Esophagus muscularis mucosa (tissue), 4 donors: ENCODE measurements around the gene PTPN4. TPM values are rescaled to one million over a fixed set of nuclear protein-coding genes. Genes with fewer than 3 reads are reported as not detected.

Source experiments
- DNase-seq: peaks from one replicate; pipeline ENCODE4 v3.0.0-alpha.2; 2017; ENCODE audit errors: extremely low spot score
- H3K27ac ChIP-seq, 4 donors: fragments of 200-600 bp; sonication (generic); replicated peaks in 1 of 4; 1 replicate in 3 of 4; 2 replicates in 1 of 4; pipeline ENCODE4 v1.5.1; 2016 to 2019; ENCODE audit warnings: mild to moderate bottlenecking in 1 of 4
- H3K27me3 ChIP-seq, 4 donors: fragments of 200-600 bp; sonication (generic); one replicate each; pipeline versions ENCODE4 v1.5.1 to v1.6.0; 2016 to 2019
- H3K36me3 ChIP-seq, 4 donors: fragments of 200-600 bp; sonication (generic); one replicate each; pipeline ENCODE4 v1.5.1; 2016 to 2019
- H3K4me1 ChIP-seq, 4 donors: fragments of 200-600 bp; sonication (generic); one replicate each; pipeline ENCODE4 v1.5.1; 2016 to 2019
- H3K4me3 ChIP-seq, 4 donors: fragments of 200-600 bp; sonication (generic); 1 replicate in 2 of 4; 2 replicates in 2 of 4; pipeline ENCODE4 v1.5.1; 2016 to 2019; ENCODE audit warnings: mild to moderate bottlenecking in 4 of 4, moderate library complexity in 1 of 4
- H3K9me3 ChIP-seq, 4 donors: fragments of 200-600 bp; sonication (generic); 1 replicate in 3 of 4; 2 replicates in 1 of 4; pipeline ENCODE4 v1.5.1; 2016 to 2019
- EP300 ChIP-seq: sonication (generic); formaldehyde crosslinking; IDR thresholded peaks from one replicate; pipeline ENCODE4 v1.6.1; 2017; ENCODE audit warnings: antibody characterized with exemption
- POLR2A ChIP-seq: fragments of 450-650 bp; IDR thresholded peaks from one replicate; pipeline ENCODE4 v1.6.1; 2017; ENCODE audit warnings: antibody characterized with exemption, moderate library complexity, mild to moderate bottlenecking, low read depth
- POLR2AphosphoS5 ChIP-seq, 2 donors: sonication (generic); formaldehyde crosslinking; IDR thresholded peaks; one replicate each; pipeline ENCODE4 v1.6.1; 2017; ENCODE audit warnings: antibody characterized with exemption in 2 of 2
- WGBS: methylation state at CpG from one replicate; pipeline ENCODE4 v1.1.5; 2018; 5-methylcytosine and 5-hydroxymethylcytosine counted together
- intact Hi-C: fragments of 100-400 bp; cut with DNase I; formaldehyde crosslinking; loops from one replicate; pipeline ENCODE4 v1.15.1; 2023
- total RNA-seq, 4 donors: library from RNA; depleted of rRNA; stranded (reverse); fragments of >200 nt; gene quantifications; one replicate each; pipeline versions ENCODE4 v1.1.0 to v1.2.1, GENCODE V29; 2016
- TF ChIP-seq, protein P1 (sequence below), 3 experiments: fragments of 200-600 bp in 2 of 3; fragments of 450-650 bp in 1 of 3; sonication (generic) in 2 of 3; IDR thresholded peaks; one replicate each; pipeline ENCODE4 v1.5.1; 2017 to 2019; ENCODE audit warnings: antibody characterized with exemption in 3 of 3, mild to moderate bottlenecking in 2 of 3, moderate library complexity in 1 of 3

The PTPN4 gene
- total RNA-seq, 4 donors from 2014 or later = 21.3 to 39.9 (median 24.7) TPM

DNA sequence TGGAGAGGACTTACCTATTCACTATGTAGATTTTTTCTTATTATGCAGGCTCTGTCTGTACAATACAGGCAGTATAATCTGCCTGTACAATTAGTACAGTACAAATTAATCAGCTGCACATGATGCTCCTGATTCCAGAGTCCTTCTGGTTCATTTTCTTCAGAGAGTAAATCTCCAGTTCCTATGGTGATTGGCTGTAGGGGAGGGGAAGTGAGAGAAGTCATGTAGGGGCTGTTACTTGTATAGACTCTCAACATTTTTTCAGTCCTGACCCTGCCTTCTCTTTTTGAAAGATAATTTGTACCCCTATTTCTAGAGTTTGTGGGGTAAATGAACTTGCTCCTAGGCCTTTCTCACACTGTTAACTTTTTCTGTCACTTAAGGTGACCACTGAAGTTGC, 54.5 kb downstream of the PTPN4 start:
- Histone ChIP-seq H3K27me3 (no peaks in the 10 kb centered on the region), H3K27ac (no peak overlapping the region), H3K9me3 (peaks cover 0 to 5% (median 0%) of the 10 kb centered on the region in 4 donors), H3K4me3 (no peak overlapping the region), H3K4me1 (peaks cover 7 to 12% (median 9%) of the 10 kb centered on the region in 4 donors), H3K36me3 (peaks cover 0 to 8% (median 4%) of the 10 kb centered on the region in 4 donors)
- intact Hi-C loops = no loop called here
- TF ChIP-seq, protein P1, sequence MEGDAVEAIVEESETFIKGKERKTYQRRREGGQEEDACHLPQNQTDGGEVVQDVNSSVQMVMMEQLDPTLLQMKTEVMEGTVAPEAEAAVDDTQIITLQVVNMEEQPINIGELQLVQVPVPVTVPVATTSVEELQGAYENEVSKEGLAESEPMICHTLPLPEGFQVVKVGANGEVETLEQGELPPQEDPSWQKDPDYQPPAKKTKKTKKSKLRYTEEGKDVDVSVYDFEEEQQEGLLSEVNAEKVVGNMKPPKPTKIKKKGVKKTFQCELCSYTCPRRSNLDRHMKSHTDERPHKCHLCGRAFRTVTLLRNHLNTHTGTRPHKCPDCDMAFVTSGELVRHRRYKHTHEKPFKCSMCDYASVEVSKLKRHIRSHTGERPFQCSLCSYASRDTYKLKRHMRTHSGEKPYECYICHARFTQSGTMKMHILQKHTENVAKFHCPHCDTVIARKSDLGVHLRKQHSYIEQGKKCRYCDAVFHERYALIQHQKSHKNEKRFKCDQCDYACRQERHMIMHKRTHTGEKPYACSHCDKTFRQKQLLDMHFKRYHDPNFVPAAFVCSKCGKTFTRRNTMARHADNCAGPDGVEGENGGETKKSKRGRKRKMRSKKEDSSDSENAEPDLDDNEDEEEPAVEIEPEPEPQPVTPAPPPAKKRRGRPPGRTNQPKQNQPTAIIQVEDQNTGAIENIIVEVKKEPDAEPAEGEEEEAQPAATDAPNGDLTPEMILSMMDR (IDR thresholded peaks at IDR 0.05) = no peak
- TF ChIP-seq POLR2A = no peak
- no peak for TF ChIP-seq POLR2AphosphoS5 (IDR thresholded peaks at IDR 0.05)
- TF ChIP-seq EP300 = no peak
- no peak for DNase-seq

DNA sequence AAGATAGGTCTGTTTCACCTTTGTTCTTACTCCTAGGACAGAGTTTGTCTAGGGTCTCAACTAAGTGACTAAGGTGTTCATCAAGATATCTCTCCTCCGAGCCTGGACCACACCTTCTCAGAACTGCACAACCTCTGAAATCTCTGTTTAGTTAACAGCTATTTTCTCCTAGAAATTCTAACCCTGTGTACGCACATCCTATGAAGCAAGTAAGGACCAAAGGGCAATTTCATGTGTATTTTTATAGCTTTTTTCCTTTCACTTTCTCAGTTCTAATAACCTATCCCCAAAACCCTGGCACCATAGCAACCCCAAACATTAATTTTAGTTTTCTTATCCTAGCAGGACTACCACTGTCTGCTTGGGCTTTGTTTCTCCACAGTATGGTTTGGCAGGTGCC, 59.1 kb downstream of the PTPN4 start:
- DNase-seq = no peak
- no peaks in the 10 kb centered on the region for H3K36me3 ChIP-seq
- H3K9me3 ChIP-seq = peaks cover 0 to 5% (median 0%) of the 10 kb centered on the region in 4 donors
- no peaks in the 10 kb centered on the region for H3K27me3 ChIP-seq
- TF ChIP-seq POLR2A (no peak), EP300 (no peak), POLR2AphosphoS5 (IDR thresholded peaks at IDR 0.05) (no peak)
- TF ChIP-seq, protein P1 (IDR thresholded peaks at IDR 0.05) = no peak
- H3K4me1 ChIP-seq = no peaks in the 10 kb centered on the region
- WGBS = 96% methylated on average over 2 of the region's 2 CpGs
- H3K4me3 ChIP-seq = no peak overlapping the region
- no peak overlapping the region for H3K27ac ChIP-seq
- intact Hi-C loops = no loop called here

DNA sequence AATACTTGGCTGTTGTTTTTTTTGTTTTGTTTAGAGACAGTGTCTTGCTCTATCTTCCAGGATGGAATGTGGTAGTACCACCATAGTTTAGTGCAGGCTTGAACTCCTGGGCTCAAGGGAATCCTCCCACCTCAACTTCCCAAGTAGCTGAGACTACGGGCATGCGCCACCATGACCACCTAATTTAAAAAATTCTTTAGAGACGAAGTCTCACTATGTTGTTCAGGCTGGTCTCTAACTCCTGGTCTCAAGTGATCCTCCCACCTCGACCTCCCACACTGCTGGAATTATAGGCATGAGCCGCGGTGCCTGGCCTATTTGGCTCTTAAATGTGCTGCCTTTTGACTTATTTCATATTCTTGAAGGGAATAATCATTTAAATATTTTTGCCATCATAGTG, 60.1 kb downstream of the PTPN4 start:
- H3K4me1 ChIP-seq = no peaks in the 10 kb centered on the region
- intact Hi-C loops = no loop called here
- H3K9me3 ChIP-seq = peaks cover 0 to 5% (median 0%) of the 10 kb centered on the region in 4 donors
- H3K27ac ChIP-seq = no peak overlapping the region
- no peaks in the 10 kb centered on the region for H3K27me3 ChIP-seq
- H3K36me3 ChIP-seq = no peaks in the 10 kb centered on the region
- H3K4me3 ChIP-seq = no peak overlapping the region
- 96% methylated on average over 6 of the region's 6 CpGs for WGBS
- no peak for DNase-seq
- no peak for TF ChIP-seq EP300
- TF ChIP-seq, protein P1 (IDR thresholded peaks at IDR 0.05) = no peak

DNA sequence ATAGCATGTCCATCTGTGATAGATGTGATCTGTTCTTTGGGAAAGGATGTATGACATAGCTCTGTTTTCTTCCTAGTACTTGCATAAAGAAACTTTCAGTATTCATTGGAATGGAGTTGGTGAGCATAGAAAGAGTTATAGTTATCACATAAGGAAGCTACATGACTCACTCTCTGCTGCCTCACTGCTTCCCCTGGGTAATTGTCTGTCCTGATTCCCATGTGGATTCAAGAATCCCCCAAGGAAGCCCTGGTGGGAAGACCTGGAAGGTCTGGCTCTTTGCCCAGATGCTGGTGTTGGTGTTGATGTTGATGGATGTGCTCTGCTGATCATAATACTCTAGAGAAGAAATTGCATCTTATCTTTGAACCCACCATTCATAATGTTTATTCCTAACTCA, 60.6 kb downstream of the PTPN4 start:
- Histone ChIP-seq H3K4me3 (no peak overlapping the region), H3K9me3 (peaks cover 0 to 5% (median 0%) of the 10 kb centered on the region in 4 donors), H3K27me3 (no peaks in the 10 kb centered on the region), H3K4me1 (no peaks in the 10 kb centered on the region), H3K27ac (no peak overlapping the region), H3K36me3 (no peaks in the 10 kb centered on the region)
- TF ChIP-seq POLR2A = no peak
- TF ChIP-seq, protein P1 (IDR thresholded peaks at IDR 0.05) = no peak
- TF ChIP-seq EP300 = no peak
- TF ChIP-seq POLR2AphosphoS5 (IDR thresholded peaks at IDR 0.05) = no peak
- intact Hi-C loops = no loop called here
- DNase-seq = no peak

DNA sequence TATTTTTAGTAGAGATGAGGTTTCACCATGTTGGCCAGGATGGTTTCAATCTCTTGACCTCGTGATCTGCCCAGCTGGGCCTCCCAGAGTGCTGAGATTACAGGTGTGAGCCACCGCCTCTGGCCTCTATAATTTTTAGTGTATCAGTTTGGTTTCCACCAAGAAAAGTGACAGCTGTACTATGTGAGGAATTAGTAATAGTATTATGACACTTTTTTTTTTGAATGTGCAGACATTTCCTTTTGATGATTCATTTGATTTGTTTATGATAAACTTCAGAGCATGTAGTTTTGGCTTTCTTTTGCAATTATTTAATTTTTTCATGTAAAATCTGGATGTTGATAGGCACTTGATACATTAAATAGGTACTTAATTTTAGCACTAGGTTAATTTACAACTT, 61.5 kb downstream of the PTPN4 start:
- H3K36me3 ChIP-seq = no peaks in the 10 kb centered on the region
- peaks cover 0 to 5% (median 0%) of the 10 kb centered on the region in 4 donors for H3K9me3 ChIP-seq
- WGBS = 95% methylated on average over 2 of the region's 2 CpGs
- no peak overlapping the region for H3K27ac ChIP-seq
- TF ChIP-seq EP300 = no peak
- TF ChIP-seq, protein P1 (IDR thresholded peaks at IDR 0.05) = no peak
- TF ChIP-seq POLR2AphosphoS5 (IDR thresholded peaks at IDR 0.05) = no peak
- no peak for TF ChIP-seq POLR2A
- intact Hi-C loops = no loop called here
- DNase-seq = no peak
- no peaks in the 10 kb centered on the region for H3K27me3 ChIP-seq
- peaks cover 0 to 3% (median 2%) of the 10 kb centered on the region in 4 donors for H3K4me1 ChIP-seq
- H3K4me3 ChIP-seq = no peak overlapping the region
